ENCODE results near the gene FARP1.

FARP1 gene

DNA sequence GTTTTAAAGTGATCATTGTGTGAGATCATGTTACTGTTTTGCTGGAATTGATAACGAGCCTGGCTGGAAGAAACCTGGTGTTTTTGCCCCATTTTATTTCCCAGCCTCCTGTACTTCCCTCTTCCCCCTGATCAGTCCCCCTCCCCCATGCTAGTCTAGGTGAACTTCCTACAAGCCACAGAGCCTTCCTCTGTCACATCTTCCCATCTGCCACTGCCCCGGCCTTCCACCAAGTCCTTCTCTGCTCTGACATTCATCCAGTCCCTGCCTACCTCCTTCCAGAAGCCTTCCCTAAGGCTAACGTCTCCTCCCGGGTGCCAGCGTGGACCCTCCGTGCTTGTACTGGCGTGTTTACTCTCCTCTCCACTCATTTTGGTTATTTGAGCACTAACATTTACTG, 14.3 kb downstream of the FARP1 start:
- no peak for TF ChIP-seq CTCF (IDR thresholded peaks at IDR 0.05; ENCODE audit: control insufficient read depth, extremely low read depth, insufficient read depth)
- no peak for DNase-seq (ENCODE audit: low read depth)
- H3K4me3 ChIP-seq (ENCODE audit: low read depth, low read length) = no peak overlapping the region

DNA sequence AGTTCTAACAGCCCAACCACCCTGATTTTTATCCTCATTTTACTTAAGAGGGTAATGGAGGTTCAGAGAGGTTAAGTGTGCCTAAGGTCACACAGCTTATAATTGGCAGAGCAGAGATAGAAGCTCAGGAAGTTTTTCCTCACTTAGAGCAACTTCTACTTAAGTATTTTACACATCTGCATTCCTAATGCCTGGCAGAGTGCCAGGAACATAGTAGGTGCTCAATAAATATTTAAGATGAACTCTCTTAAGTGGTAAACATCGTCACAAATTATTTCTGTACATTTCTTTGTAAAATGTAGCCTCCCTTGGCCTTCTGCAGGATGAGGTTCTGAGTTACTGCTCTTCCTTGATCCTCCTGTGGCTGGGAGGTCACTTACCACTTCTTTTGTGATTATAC, 14.7 kb downstream of the FARP1 start:
- DNase-seq (ENCODE audit: low read depth) = no peak
- H3K4me3 ChIP-seq (ENCODE audit: low read depth, low read length) = no peak overlapping the region
- TF ChIP-seq CTCF (IDR thresholded peaks at IDR 0.05; ENCODE audit: control insufficient read depth, extremely low read depth, insufficient read depth) = no peak

- DNase-seq (ENCODE audit: low read depth) = no peak
- H3K4me3 ChIP-seq (ENCODE audit: low read depth, low read length) = no peak overlapping the region
- TF ChIP-seq CTCF (IDR thresholded peaks at IDR 0.05; ENCODE audit: control insufficient read depth, extremely low read depth, insufficient read depth) = no peak
Measured at GRCh38 chr13:98158172-98158899, 15.4 kb downstream of the FARP1 start.

GRCh38 chr13:98162935-98163334, 20.0 kb downstream of the FARP1 start:
- no peak for TF ChIP-seq CTCF (IDR thresholded peaks at IDR 0.05; ENCODE audit: control insufficient read depth, extremely low read depth, insufficient read depth)
- no peak overlapping the region for H3K4me3 ChIP-seq (ENCODE audit: low read depth, low read length)
- DNase-seq (ENCODE audit: low read depth) = no peak

- no peak for DNase-seq (ENCODE audit: low read depth)
- H3K4me3 ChIP-seq (ENCODE audit: low read depth, low read length) = no peak overlapping the region
- TF ChIP-seq CTCF (IDR thresholded peaks at IDR 0.05; ENCODE audit: control insufficient read depth, extremely low read depth, insufficient read depth) = no peak
Measured at GRCh38 chr13:98169331-98169730, 26.4 kb downstream of the FARP1 start.

DNA sequence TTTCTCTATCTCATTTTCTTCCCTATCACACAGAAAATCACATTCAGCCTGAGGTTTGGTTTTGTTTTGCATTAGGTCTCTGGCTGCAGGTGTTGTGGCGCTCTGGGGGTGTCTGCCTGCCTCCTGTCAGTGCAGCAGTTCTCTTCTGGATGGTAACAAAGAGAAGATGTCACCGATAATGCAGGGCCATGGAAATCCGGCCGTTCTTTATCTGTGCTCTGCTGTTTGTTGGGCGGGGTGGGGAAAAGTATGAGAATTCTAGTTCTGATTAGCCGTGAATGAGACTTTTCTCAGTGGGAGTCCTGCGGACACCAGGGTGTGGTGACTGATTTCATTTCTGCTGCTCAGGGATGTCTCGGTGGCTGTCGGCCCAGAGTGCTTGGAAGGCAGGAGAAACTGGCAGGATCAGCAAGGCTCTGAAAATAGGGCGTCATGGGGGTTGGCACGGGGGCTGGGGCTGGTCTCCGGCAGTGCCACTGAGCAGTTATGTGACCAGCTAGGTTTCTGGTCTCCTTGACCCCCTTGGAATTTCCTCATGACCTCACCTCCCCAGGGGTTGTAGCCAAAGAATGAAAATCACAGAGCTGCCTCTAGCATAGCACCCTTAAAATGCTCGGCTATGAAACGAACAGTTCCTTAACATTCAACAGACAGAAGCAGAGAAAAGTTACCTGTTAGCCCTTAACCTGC, 29.2 kb downstream of the FARP1 start:
- no peak for TF ChIP-seq CTCF (IDR thresholded peaks at IDR 0.05; ENCODE audit: control insufficient read depth, extremely low read depth, insufficient read depth)
- H3K4me3 ChIP-seq (ENCODE audit: low read depth, low read length) = no peak overlapping the region
- no peak for DNase-seq (ENCODE audit: low read depth)

All from LNCaP clone FGC (cell line).